ENCODE measurements around the gene DNMT1.

- TF ChIP-seq RAD21 (IDR thresholded peaks at IDR 0.05; ENCODE audit: low read depth), result no peak
- TF ChIP-seq CREB1 (IDR thresholded peaks at IDR 0.05; ENCODE audit: low read depth), result no peak
- no peak for TF ChIP-seq FOXM1 (IDR thresholded peaks at IDR 0.05; ENCODE audit: borderline replicate concordance, low read depth)
- no peak for TF ChIP-seq CEBPB (IDR thresholded peaks at IDR 0.05)
- TF ChIP-seq TCF12 (IDR thresholded peaks at IDR 0.05; ENCODE audit: low read depth), result no peak
These were observed 43.2 kb downstream of the DNMT1 start for GRCh38 chr19:10151521-10151920.

All from Ishikawa (cell line).